Fibroblast of the aortic adventitia (primary cell): ENCODE results near the gene TESK1. TPM values are rescaled to one million over a fixed set of nuclear protein-coding genes. Genes with fewer than 3 reads are reported as not detected.
"Not testable (repeated sequence)": the region's sequence is repeated elsewhere in the genome, so short reads cannot be mapped to it uniquely, and the experiment has no call there.

Experiments
- DNase-seq: peaks from one replicate; pipeline ENCODE4 v3.0.0-alpha.2; 2010; ENCODE audit warnings: low read depth
- H3K4me3 ChIP-seq: 2 replicates; pipeline ENCODE4 v1.5.1; 2011; ENCODE audit warnings: low read depth, mild to moderate bottlenecking, control low read depth, low read length, moderate library complexity
- CTCF ChIP-seq: IDR thresholded peaks from 2 replicates; pipeline ENCODE4 v1.5.1; 2011; ENCODE audit warnings: mild to moderate bottlenecking, low read length, control low read depth, inconsistent platforms; ENCODE audit not compliant: insufficient read depth
- total RNA-seq: library from RNA; depleted of rRNA; stranded (reverse); fragments of >200 nt; gene quantifications from 2 replicates; pipeline ENCODE4 v1.2.3, GENCODE V29; 2012; ENCODE audit warnings: low replicate concordance

The TESK1 gene
- total RNA-seq, 1 donor = 13.3 TPM

GRCh38 chr9:35635730-35636129, 30.7 kb downstream of the TESK1 start:
- no peak for DNase-seq
- no peak overlapping the region for H3K4me3 ChIP-seq
- no peak for TF ChIP-seq CTCF

- DNase-seq = no peak
- TF ChIP-seq CTCF = no peak
- no peak overlapping the region for H3K4me3 ChIP-seq
Measured at GRCh38 chr9:35636135-35636876, 31.2 kb downstream of the TESK1 start.

GRCh38 chr9:35636877-35637246, 31.8 kb downstream of the TESK1 start:
- not testable (repeated sequence) for DNase-seq, H3K4me3 ChIP-seq

- H3K4me3 ChIP-seq, DNase-seq: not testable (repeated sequence)
Measured at GRCh38 chr9:35637427-35637955, 32.4 kb downstream of the TESK1 start.

GRCh38 chr9:35638751-35639150, 33.7 kb downstream of the TESK1 start:
- H3K4me3 ChIP-seq, DNase-seq: not testable (repeated sequence)

- DNase-seq, H3K4me3 ChIP-seq: not testable (repeated sequence)
Measured at GRCh38 chr9:35639225-35639624, 34.2 kb downstream of the TESK1 start.

- TF ChIP-seq CTCF = no peak
- no peak for DNase-seq
Measured at GRCh38 chr9:35639631-35640030, 34.6 kb downstream of the TESK1 start.

GRCh38 chr9:35640431-35640830, 35.4 kb downstream of the TESK1 start:
- not testable (repeated sequence) for DNase-seq, H3K4me3 ChIP-seq

More at GRCh38 chr9:35639631-35640030, 34.6 kb downstream of the TESK1 start:
- no peak overlapping the region for H3K4me3 ChIP-seq

GRCh38 chr9:35641478-35641877, 36.4 kb downstream of the TESK1 start:
- not testable (repeated sequence) for DNase-seq, H3K4me3 ChIP-seq

GRCh38 chr9:35643046-35643445, 38.0 kb downstream of the TESK1 start:
- TF ChIP-seq CTCF = no peak
- H3K4me3 ChIP-seq = no peak overlapping the region
- no peak for DNase-seq

- DNase-seq, H3K4me3 ChIP-seq: not testable (repeated sequence)
Measured at GRCh38 chr9:35645736-35646135, 40.7 kb downstream of the TESK1 start.
